HEK293T (cell line): ENCODE results near the gene ZNF771.

ENCODE experiments used
- ARNT ChIP-seq: fragments of 450-650 bp; IDR thresholded peaks from 2 replicates; pipeline ENCODE4 v1.6.1; 2017; ENCODE audit warnings: mild to moderate bottlenecking
- BHLHE40 ChIP-seq: fragments of 450-650 bp; IDR thresholded peaks from 2 replicates; pipeline ENCODE4 v1.6.1; 2016; ENCODE audit warnings: mild to moderate bottlenecking, moderate library complexity, borderline replicate concordance
- ELF4 ChIP-seq: fragments of 450-650 bp; IDR thresholded peaks from 2 replicates; pipeline ENCODE4 v1.6.1; 2017; ENCODE audit warnings: antibody characterized with exemption
- FOXA1 ChIP-seq: fragments of 450-650 bp; IDR thresholded peaks from 2 replicates; pipeline ENCODE4 v1.6.1; 2016; ENCODE audit warnings: mild to moderate bottlenecking
- FOXK2 ChIP-seq: fragments of 450-650 bp; IDR thresholded peaks from 2 replicates; pipeline ENCODE4 v1.6.1; 2016; ENCODE audit warnings: mild to moderate bottlenecking
- FOXM1 ChIP-seq: fragments of 450-650 bp; IDR thresholded peaks from 2 replicates; pipeline ENCODE4 v1.6.1; 2017; ENCODE audit warnings: mild to moderate bottlenecking, borderline replicate concordance
- HDGF ChIP-seq: fragments of 450-650 bp; IDR thresholded peaks from 2 replicates; pipeline ENCODE4 v1.6.1; 2017; ENCODE audit warnings: antibody characterized with exemption, borderline replicate concordance
- LEF1 ChIP-seq: fragments of 450-650 bp; IDR thresholded peaks from 2 replicates; pipeline ENCODE4 v1.6.1; 2017; ENCODE audit warnings: mild to moderate bottlenecking, borderline replicate concordance
- NFRKB ChIP-seq: fragments of 450-650 bp; IDR thresholded peaks from 2 replicates; pipeline ENCODE4 v1.6.1; 2016; ENCODE audit warnings: mild to moderate bottlenecking, moderate library complexity
- SP1 ChIP-seq: fragments of 450-650 bp; IDR thresholded peaks from 2 replicates; pipeline ENCODE4 v1.6.1; 2017
- TARDBP ChIP-seq: fragments of 450-650 bp; IDR thresholded peaks from 2 replicates; pipeline ENCODE4 v1.6.1; 2016
- TF ChIP-seq, protein P1 (sequence below): fragments of 450-650 bp; IDR thresholded peaks from 2 replicates; pipeline ENCODE4 v1.6.1; 2016

DNA sequence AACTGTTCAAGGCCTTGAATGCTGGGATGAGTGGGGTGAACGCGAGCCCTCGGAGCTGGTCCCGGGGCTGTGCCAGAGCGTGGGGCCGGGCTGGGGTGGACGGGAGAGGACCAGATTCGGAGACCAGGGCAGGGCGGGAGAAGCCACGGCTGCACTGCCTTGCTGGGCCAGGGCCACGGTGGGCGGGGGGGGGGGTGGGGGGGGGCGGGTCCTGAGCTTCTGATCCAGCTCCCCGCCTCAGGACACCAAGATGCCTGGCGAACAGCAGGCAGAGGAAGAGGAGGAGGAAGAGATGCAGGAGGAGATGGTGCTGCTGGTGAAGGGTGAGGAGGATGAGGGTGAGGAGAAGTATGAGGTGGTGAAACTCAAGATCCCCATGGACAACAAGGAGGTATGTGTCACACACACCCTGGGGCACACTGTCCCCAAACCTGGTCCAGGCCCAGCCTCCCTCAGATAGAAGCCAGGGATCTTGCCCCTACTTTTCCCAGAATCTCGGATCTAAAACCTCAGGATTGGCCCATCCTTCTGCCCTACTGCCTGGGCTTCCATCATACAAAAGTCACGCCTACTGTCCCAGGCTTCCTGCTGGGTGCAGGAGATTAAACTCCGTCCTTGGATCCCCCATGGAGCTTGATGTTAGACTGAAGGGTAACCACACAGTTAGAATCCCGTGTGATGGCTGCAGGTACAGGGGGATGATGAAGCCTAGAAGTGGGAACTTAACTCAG lies 563 bp downstream of the ZNF771 start:
- TF ChIP-seq HDGF: 0 out of 2 replicates have a peak, but pooled peaks have one; percentile 16
- no peak; the same call in 1 of the 2 replicates for TF ChIP-seq ELF4
- no peak for TF ChIP-seq TARDBP
- no peak for TF ChIP-seq FOXM1
- TF ChIP-seq BHLHE40: no peak
- no peak for TF ChIP-seq SP1
- no peak for TF ChIP-seq FOXA1
- no peak for TF ChIP-seq FOXK2
- no peak for TF ChIP-seq ARNT
- no peak for TF ChIP-seq LEF1
- TF ChIP-seq, protein P1, sequence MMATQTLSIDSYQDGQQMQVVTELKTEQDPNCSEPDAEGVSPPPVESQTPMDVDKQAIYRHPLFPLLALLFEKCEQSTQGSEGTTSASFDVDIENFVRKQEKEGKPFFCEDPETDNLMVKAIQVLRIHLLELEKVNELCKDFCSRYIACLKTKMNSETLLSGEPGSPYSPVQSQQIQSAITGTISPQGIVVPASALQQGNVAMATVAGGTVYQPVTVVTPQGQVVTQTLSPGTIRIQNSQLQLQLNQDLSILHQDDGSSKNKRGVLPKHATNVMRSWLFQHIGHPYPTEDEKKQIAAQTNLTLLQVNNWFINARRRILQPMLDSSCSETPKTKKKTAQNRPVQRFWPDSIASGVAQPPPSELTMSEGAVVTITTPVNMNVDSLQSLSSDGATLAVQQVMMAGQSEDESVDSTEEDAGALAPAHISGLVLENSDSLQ: no peak
- TF ChIP-seq NFRKB: no peak
